ENCODE data around the gene TCF25. TPM values are rescaled to one million over a fixed set of nuclear protein-coding genes. Genes with fewer than 3 reads are reported as not detected.

TCF25 gene
- total and polyA plus RNA-seq, 8 donors, result 147 to 189 (median 160) TPM

DNA sequence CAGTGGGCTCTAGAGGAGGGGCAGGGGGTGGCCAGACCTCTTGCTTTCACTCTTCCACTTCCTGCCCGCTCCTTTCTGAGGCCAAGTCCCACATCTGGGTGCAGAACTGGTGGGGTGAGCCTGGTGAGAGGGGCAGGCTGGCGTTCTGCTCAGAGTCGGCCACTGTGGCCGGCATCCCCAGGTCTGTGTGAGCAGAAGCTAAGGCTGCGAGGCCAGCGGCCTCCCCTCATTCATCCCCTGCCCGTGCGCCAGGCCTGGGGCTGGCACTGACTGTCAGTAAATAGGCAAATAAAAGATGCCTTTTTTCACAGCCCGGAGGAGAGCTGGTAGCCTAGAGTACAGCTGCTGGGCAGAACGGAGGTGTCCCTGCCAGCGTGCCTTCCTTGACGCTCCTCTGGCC is 76.4 kb downstream of the TCF25 start:
- H3K9me3 ChIP-seq, result no peaks in the 10 kb centered on the region
- H3K4me3 ChIP-seq, result peak overlapping the region; percentile 60 to 67
- DNase-seq (peak in 1 of 4 donors; percentile 65), ATAC-seq (no peak)
- TF ChIP-seq, protein P1, sequence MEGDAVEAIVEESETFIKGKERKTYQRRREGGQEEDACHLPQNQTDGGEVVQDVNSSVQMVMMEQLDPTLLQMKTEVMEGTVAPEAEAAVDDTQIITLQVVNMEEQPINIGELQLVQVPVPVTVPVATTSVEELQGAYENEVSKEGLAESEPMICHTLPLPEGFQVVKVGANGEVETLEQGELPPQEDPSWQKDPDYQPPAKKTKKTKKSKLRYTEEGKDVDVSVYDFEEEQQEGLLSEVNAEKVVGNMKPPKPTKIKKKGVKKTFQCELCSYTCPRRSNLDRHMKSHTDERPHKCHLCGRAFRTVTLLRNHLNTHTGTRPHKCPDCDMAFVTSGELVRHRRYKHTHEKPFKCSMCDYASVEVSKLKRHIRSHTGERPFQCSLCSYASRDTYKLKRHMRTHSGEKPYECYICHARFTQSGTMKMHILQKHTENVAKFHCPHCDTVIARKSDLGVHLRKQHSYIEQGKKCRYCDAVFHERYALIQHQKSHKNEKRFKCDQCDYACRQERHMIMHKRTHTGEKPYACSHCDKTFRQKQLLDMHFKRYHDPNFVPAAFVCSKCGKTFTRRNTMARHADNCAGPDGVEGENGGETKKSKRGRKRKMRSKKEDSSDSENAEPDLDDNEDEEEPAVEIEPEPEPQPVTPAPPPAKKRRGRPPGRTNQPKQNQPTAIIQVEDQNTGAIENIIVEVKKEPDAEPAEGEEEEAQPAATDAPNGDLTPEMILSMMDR (IDR thresholded peaks at IDR 0.05), result no peak
- H3K4me1 ChIP-seq, result peaks cover 15 to 22% of the 10 kb centered on the region in 2 donors
- peaks cover 0 to 6% of the 10 kb centered on the region in 2 donors for H3K36me3 ChIP-seq
- intact Hi-C loops (cut with DNase I), result no loop called here
- peaks cover 0 to 37% of the 10 kb centered on the region in 2 donors for H3K27me3 ChIP-seq
- H3K27ac ChIP-seq, result no peak overlapping the region

DNA sequence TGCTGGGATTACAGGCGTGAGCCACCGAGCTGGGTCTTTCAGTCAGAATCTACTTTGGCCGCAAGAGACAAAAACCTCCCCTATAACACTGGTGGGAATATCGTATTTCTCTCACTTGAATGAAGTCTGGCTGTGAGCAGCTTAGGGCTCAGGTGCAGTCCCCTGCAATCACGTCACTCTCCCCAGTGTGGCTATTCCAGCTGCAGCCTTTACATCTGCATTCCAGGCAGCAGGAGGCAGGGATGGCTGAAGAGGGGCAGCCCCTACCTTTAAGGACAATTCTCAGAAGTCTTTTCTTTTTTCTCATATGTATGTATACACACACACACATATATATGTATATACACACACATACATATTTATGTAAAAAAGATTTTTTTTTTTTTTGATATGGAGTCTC is 78.1 kb downstream of the TCF25 start:
- ATAC-seq (no peak), DNase-seq (no peak)
- intact Hi-C loops (cut with DNase I), result no loop called here
- H3K4me1 ChIP-seq, result peaks cover 15 to 29% of the 10 kb centered on the region in 2 donors
- TF ChIP-seq, protein P1 (IDR thresholded peaks at IDR 0.05), result no peak
- peaks cover 0 to 19% of the 10 kb centered on the region in 2 donors for H3K27me3 ChIP-seq
- peaks cover 0 to 14% of the 10 kb centered on the region in 2 donors for H3K36me3 ChIP-seq
- no peak overlapping the region for H3K27ac ChIP-seq
- H3K4me3 ChIP-seq, result no peak overlapping the region
- no peaks in the 10 kb centered on the region for H3K9me3 ChIP-seq

DNA sequence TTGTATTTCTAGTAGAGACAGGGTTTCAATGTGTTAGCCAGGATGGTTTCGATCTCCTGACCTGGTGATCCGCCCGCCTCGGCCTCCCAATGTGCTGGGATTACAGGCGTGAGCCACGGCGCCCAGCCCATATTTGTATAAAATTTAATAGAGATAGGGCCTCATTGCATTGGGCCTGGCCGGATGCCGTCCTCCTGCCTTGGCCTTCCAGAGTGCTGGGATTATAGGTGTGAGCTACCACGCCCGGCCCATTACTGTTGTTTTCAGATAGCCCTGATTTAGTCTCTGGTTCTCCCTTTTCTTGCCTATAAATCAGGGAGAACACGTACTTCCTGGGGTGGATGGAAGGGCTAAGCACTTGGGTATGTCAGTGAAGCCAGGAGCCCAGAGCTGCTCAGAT is 78.7 kb downstream of the TCF25 start:
- TF ChIP-seq, protein P1 (IDR thresholded peaks at IDR 0.05), result no peak
- no peak for ATAC-seq
- Histone ChIP-seq H3K36me3 (peaks cover 0 to 20% of the 10 kb centered on the region in 2 donors), H3K27ac (no peak overlapping the region), H3K9me3 (no peaks in the 10 kb centered on the region), H3K4me1 (peaks cover 15 to 34% of the 10 kb centered on the region in 2 donors), H3K4me3 (no peak overlapping the region), H3K27me3 (peaks cover 0 to 14% of the 10 kb centered on the region in 2 donors)
- intact Hi-C loops (cut with DNase I), result no loop called here
- peak in 1 of 4 donors; percentile 39 for DNase-seq

- H3K4me3 ChIP-seq, result no peak overlapping the region
- H3K36me3 ChIP-seq, result peaks cover 0 to 25% of the 10 kb centered on the region in 2 donors
- DNase-seq (peak in 1 of 4 donors; percentile 58), ATAC-seq (no peak)
- H3K9me3 ChIP-seq, result no peaks in the 10 kb centered on the region
- TF ChIP-seq, protein P1 (IDR thresholded peaks at IDR 0.05), result no peak
- peaks cover 15 to 36% of the 10 kb centered on the region in 2 donors for H3K4me1 ChIP-seq
- intact Hi-C loops (cut with DNase I), result no loop called here
- no peak overlapping the region for H3K27ac ChIP-seq
- H3K27me3 ChIP-seq, result peaks cover 0 to 9% of the 10 kb centered on the region in 2 donors
These were observed 79.2 kb downstream of the TCF25 start for GRCh38 chr16:89952551-89952950.

- Histone ChIP-seq H3K4me1 (peaks cover 7 to 32% of the 10 kb centered on the region in 2 donors), H3K4me3 (no peak overlapping the region), H3K9me3 (no peaks in the 10 kb centered on the region), H3K36me3 (peaks cover 0 to 36% of the 10 kb centered on the region in 2 donors), H3K27me3 (no peaks in the 10 kb centered on the region), H3K27ac (no peak overlapping the region)
- DNase-seq, result peak in 1 of 4 donors; percentile 47
- TF ChIP-seq, protein P1 (IDR thresholded peaks at IDR 0.05), result no peak
- intact Hi-C loops (cut with DNase I), result no loop called here
- ATAC-seq, result no peak
These were observed 80.4 kb downstream of the TCF25 start for GRCh38 chr16:89953671-89954406.
